Transverse colon (tissue), 4 donors: ENCODE measurements around the gene ARFGAP3. TPM values are rescaled to one million over a fixed set of nuclear protein-coding genes. Genes with fewer than 3 reads are reported as not detected.

ENCODE experiments used
- DNase-seq: peaks from one replicate; pipeline ENCODE4 v3.0.0-alpha.2; 2019
- H3K27ac ChIP-seq, 4 donors: fragments of 200-600 bp; sonication (generic); 2 replicates each; pipeline ENCODE4 v1.5.1; 2016 to 2018; ENCODE audit warnings: inconsistent platforms in 4 of 4
- H3K27me3 ChIP-seq: fragments of 200-600 bp; sonication (generic); 2 replicates; pipeline ENCODE4 v1.5.1; 2017; ENCODE audit warnings: inconsistent platforms
- H3K36me3 ChIP-seq, 4 donors: fragments of 200-600 bp; sonication (generic); 2 replicates each; pipeline ENCODE4 v1.5.1; 2017 to 2019; ENCODE audit warnings: inconsistent platforms in 4 of 4
- H3K4me1 ChIP-seq, 4 donors: fragments of 200-600 bp; sonication (generic); 2 replicates each; pipeline ENCODE4 v1.5.1; 2017 to 2020; ENCODE audit warnings: inconsistent platforms in 4 of 4
- H3K4me3 ChIP-seq, 4 donors: fragments of 200-600 bp; sonication (generic); 1 replicate in 1 of 4; 2 replicates in 3 of 4; pipeline versions ENCODE4 v1.5.1 to v1.6.1; 2017 to 2019; ENCODE audit warnings: inconsistent platforms in 4 of 4
- H3K9me3 ChIP-seq, 2 donors: fragments of 200-600 bp; sonication (generic); 2 replicates each; pipeline ENCODE4 v1.5.1; 2017 to 2019; ENCODE audit warnings: inconsistent platforms in 2 of 2
- CTCF ChIP-seq, 5 experiments: fragments of 200-600 bp in 3 of 5; fragments of 450-650 bp in 2 of 5; sonication (generic) in 3 of 5; IDR thresholded peaks; 1 replicate in 2 of 5; 2 replicates in 3 of 5; pipeline ENCODE4 v1.5.1; 2016 to 2017; ENCODE audit warnings: antibody characterized with exemption in 5 of 5, inconsistent platforms in 3 of 5, mild to moderate bottlenecking in 2 of 5, moderate library complexity in 1 of 5
- EP300 ChIP-seq: sonication (generic); formaldehyde crosslinking; IDR thresholded peaks from one replicate; pipeline ENCODE4 v1.6.1; 2017; ENCODE audit warnings: antibody characterized with exemption, low read depth
- POLR2A ChIP-seq: fragments of 450-650 bp; IDR thresholded peaks from one replicate; pipeline ENCODE4 v1.6.1; 2016; ENCODE audit warnings: antibody characterized with exemption, mild to moderate bottlenecking, moderate library complexity
- POLR2AphosphoS5 ChIP-seq, 3 donors: sonication (generic); formaldehyde crosslinking; IDR thresholded peaks; one replicate each; pipeline ENCODE4 v1.6.1; 2016; ENCODE audit warnings: antibody characterized with exemption in 3 of 3
- WGBS, 2 donors: methylation state at CpG; one replicate each; pipeline ENCODE4 v1.1.5; 2018; ENCODE audit warnings: low coverage in 1 of 2; 5-methylcytosine and 5-hydroxymethylcytosine counted together
- in situ Hi-C, 4 donors: fragments of 200-750 bp; cut with MboI; loops; one replicate each; pipeline versions ENCODE4 v1.15.0 to v1.15.1; 2017; ENCODE audit warnings: low sequenced_read_pairs in 3 of 4, low pct_ligation_motif_present in 1 of 4, low pct_unique_long_range_greater_than_20kb in 1 of 4
- intact Hi-C: fragments of 100-400 bp; cut with DNase I; formaldehyde crosslinking; loops from one replicate; pipeline ENCODE4 v1.15.1; 2023; ENCODE audit warnings: low total_unique reads
- total RNA-seq, 4 donors: library from RNA; depleted of rRNA; stranded (reverse); fragments of >200 nt; gene quantifications; one replicate each; pipeline ENCODE4 v1.1.0, GENCODE V29; 2016

ARFGAP3 gene
- total RNA-seq, 4 donors from 2014 or later: 24.3 to 43.5 (median 33.3) TPM

- Histone ChIP-seq H3K9me3 (no peaks in the 10 kb centered on the region), H3K4me1 (no peaks in the 10 kb centered on the region), H3K27me3 (no peaks in the 10 kb centered on the region), H3K36me3 (peaks cover 0 to 41% (median 17%) of the 10 kb centered on the region in 4 donors), H3K4me3 (no peak overlapping the region), H3K27ac (no peak overlapping the region)
- no peak for DNase-seq
- in situ Hi-C loops: no loop called here
- intact Hi-C loops: no loop called here
- 80 to 100% methylated on average over 2 to 3 of the region's 3 CpGs for WGBS, 2 donors
- TF ChIP-seq POLR2A: no peak
- no peak for TF ChIP-seq EP300
- TF ChIP-seq POLR2AphosphoS5 (IDR thresholded peaks at IDR 0.05): no peak
- TF ChIP-seq CTCF (IDR thresholded peaks at IDR 0.05): no peak
These were observed 48.6 kb downstream of the ARFGAP3 start for GRCh38 chr22:42808521-42808920.

- 97% methylated on average over 6 of the region's 6 CpGs; no CpG with 5 or more reads in 1 of the 2 donors for WGBS, 2 donors
- no peaks in the 10 kb centered on the region for H3K9me3 ChIP-seq
- DNase-seq: no peak
- TF ChIP-seq POLR2AphosphoS5 (IDR thresholded peaks at IDR 0.05) (no peak), CTCF (IDR thresholded peaks at IDR 0.05) (no peak), EP300 (no peak), POLR2A (no peak)
- H3K27ac ChIP-seq: no peak overlapping the region
- H3K36me3 ChIP-seq: peaks cover 0 to 35% (median 15%) of the 10 kb centered on the region in 4 donors
- intact Hi-C loops (no loop called here), in situ Hi-C loops (no loop called here)
- no peaks in the 10 kb centered on the region for H3K4me1 ChIP-seq
- H3K27me3 ChIP-seq: no peaks in the 10 kb centered on the region
- no peak overlapping the region for H3K4me3 ChIP-seq
These were observed 49.9 kb downstream of the ARFGAP3 start for GRCh38 chr22:42807185-42807584.

GRCh38 chr22:42805998-42806830, 50.9 kb downstream of the ARFGAP3 start:
- Histone ChIP-seq H3K36me3 (peaks cover 0 to 35% (median 15%) of the 10 kb centered on the region in 4 donors), H3K4me3 (no peak overlapping the region), H3K4me1 (no peaks in the 10 kb centered on the region), H3K27me3 (no peaks in the 10 kb centered on the region), H3K27ac (peak overlapping the region in 2 of 4 donors; percentile 6 to 30), H3K9me3 (no peaks in the 10 kb centered on the region)
- no peak for DNase-seq
- TF ChIP-seq CTCF (IDR thresholded peaks at IDR 0.05) (no peak), POLR2AphosphoS5 (IDR thresholded peaks at IDR 0.05) (no peak), POLR2A (no peak), EP300 (no peak)
- in situ Hi-C loops (no loop called here), intact Hi-C loops (no loop called here)
- 89 to 94% methylated on average over 3 to 15 of the region's 15 CpGs for WGBS, 2 donors

- peaks cover 0 to 31% (median 14%) of the 10 kb centered on the region in 4 donors for H3K36me3 ChIP-seq
- H3K27me3 ChIP-seq: no peaks in the 10 kb centered on the region
- no peaks in the 10 kb centered on the region for H3K9me3 ChIP-seq
- peak overlapping the region in 2 of 4 donors; percentile 6 to 30 for H3K27ac ChIP-seq
- TF ChIP-seq EP300: no peak
- no peak for TF ChIP-seq CTCF (IDR thresholded peaks at IDR 0.05)
- no peak for TF ChIP-seq POLR2A
- no peak for TF ChIP-seq POLR2AphosphoS5 (IDR thresholded peaks at IDR 0.05)
- no peaks in the 10 kb centered on the region for H3K4me1 ChIP-seq
- WGBS, 2 donors: 77 to 78% methylated on average over 4 to 13 of the region's 13 CpGs
- no peak overlapping the region for H3K4me3 ChIP-seq
- intact Hi-C loops: no loop called here
- in situ Hi-C loops: no loop called here
- DNase-seq: no peak
These were observed 51.8 kb downstream of the ARFGAP3 start for GRCh38 chr22:42805016-42805997.
